ENCODE measurements around the gene CENATAC. TPM values are rescaled to one million over a fixed set of nuclear protein-coding genes. Genes with fewer than 3 reads are reported as not detected.
"Not testable (repeated sequence)": the region's sequence is repeated elsewhere in the genome, so short reads cannot be mapped to it uniquely, and the experiment has no call there.

The CENATAC gene
- total RNA-seq, 1 donor from 2014 or later = 14.1 TPM

DNA sequence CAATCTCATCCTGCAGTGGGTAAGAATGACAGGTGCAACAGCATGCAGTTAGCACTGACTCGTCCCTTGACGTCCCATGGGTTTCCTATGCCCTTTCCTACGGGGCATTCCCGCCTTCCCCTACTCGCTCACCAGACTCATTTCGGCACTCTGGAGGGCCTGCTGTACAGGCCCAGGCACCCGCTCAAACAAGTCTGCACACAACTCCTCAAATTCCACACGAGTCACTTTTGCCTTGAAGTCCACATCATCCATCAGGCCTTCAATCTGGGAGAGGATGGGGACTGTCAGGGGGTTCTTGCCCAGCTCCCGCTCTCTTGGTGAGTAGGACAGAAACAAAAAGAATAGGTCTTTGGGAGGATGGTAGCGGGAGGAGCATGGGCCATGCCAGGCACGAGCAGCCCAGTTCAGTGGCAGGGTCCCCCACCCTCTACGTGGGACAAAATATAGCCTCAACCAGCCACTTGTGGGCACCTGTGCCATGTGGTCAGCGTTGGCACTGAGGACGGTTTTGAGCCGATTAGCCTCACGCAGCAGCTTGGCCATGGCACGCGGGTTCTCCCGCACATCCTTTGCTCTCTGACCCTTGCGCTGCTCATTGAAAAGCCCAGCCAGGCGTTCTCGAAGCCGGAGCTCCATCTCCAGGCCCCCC lies 54.4 kb downstream of the CENATAC start:
- no peak for DNase-seq (ENCODE audit: low read depth)
- H3K4me3 ChIP-seq (ENCODE audit: low read depth, low read length) = no peak overlapping the region
- TF ChIP-seq, protein P1, sequence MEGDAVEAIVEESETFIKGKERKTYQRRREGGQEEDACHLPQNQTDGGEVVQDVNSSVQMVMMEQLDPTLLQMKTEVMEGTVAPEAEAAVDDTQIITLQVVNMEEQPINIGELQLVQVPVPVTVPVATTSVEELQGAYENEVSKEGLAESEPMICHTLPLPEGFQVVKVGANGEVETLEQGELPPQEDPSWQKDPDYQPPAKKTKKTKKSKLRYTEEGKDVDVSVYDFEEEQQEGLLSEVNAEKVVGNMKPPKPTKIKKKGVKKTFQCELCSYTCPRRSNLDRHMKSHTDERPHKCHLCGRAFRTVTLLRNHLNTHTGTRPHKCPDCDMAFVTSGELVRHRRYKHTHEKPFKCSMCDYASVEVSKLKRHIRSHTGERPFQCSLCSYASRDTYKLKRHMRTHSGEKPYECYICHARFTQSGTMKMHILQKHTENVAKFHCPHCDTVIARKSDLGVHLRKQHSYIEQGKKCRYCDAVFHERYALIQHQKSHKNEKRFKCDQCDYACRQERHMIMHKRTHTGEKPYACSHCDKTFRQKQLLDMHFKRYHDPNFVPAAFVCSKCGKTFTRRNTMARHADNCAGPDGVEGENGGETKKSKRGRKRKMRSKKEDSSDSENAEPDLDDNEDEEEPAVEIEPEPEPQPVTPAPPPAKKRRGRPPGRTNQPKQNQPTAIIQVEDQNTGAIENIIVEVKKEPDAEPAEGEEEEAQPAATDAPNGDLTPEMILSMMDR (conservative IDR thresholded peaks at IDR 0.05; ENCODE audit: low read depth, low read length) = no peak

DNA sequence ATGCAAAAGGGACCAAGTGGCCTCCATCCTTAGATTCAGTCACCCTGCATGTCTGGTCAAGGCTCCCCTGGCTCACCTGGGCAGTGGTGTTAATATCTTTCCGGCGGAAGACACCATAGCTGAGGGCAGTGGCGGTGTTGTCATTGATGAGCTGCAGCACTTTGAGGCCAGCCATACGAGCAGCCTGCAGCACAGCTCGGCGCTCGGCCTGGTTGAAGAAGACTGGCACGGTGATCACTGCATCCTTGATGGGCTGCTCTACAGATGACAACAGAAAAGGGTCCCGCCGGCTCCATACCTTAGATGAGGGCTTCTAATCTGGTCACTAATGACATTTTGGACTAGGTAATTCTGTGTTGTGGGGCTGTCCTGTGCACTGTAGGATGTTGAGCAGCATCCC lies 56.5 kb downstream of the CENATAC start:
- no peak for DNase-seq (ENCODE audit: low read depth)
- no peak overlapping the region for H3K4me3 ChIP-seq (ENCODE audit: low read depth, low read length)
- TF ChIP-seq, protein P1 (conservative IDR thresholded peaks at IDR 0.05; ENCODE audit: low read depth, low read length) = no peak

DNA sequence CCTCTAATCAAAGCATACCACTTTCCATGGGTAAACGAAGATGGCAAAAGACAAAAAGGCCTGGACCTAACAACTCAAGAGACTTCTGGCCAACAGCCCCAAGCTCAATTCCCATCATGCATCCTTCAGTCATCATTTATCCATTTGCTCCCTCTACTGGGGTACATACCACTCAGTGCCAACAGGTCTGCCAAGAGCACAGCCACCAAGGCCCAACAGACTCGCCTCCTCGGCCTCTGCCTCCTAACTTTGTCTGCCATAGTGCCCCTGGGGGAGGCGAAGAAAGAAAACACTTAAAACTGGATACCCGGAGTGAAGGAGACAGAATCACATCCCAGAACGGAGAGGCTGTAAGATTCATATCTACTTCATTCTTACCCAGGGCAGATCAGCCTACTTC lies 58.0 kb downstream of the CENATAC start:
- TF ChIP-seq, protein P1 (conservative IDR thresholded peaks at IDR 0.05; ENCODE audit: low read depth, low read length) = peak; percentile 44
- H3K4me3 ChIP-seq (ENCODE audit: low read depth, low read length) = peak overlapping the region; percentile 74
- DNase-seq (ENCODE audit: low read depth) = no peak

DNA sequence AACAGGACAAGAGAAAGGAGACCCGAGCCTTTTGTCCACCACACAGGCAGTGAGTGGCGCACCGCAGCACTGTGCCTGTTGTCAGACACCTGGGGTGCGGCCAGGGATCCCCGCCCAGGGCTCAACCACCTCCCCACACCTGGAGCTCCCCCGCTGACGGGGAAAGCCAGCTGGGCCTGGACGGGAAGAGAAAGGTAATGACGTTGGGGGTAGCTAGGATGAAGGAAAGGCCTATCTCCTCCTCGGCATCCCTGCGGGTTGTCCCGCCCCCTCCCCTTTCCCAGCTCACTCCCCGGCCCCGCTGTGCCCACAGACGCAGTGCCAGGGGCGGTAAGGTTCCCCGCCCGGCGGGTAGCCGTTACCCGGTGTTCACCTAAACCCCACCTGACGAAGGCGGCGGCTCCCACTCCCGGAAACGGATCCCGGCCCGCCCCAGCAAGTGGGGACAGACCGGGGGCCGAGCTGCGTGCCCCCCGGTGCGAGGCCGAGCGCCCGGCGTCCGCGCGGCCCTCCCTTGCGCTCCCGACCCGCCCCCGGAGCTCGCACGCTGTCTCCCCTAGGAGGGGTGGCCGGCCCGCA lies 58.6 kb downstream of the CENATAC start:
- TF ChIP-seq, protein P1 (conservative IDR thresholded peaks at IDR 0.05; ENCODE audit: low read depth, low read length) = no peak
- DNase-seq (ENCODE audit: low read depth) = no peak
- peak overlapping the region; percentile 74 for H3K4me3 ChIP-seq (ENCODE audit: low read depth, low read length)

- DNase-seq (ENCODE audit: low read depth) = peak; percentile 41
- TF ChIP-seq, protein P1 (conservative IDR thresholded peaks at IDR 0.05; ENCODE audit: low read depth, low read length) = peak; percentile 30
Measured at GRCh38 chr11:119057000-119057769, 59.2 kb downstream of the CENATAC start, which contains the start of gene HYOU1. HYOU1 (minus strand) TSS chr11:119057205; CDS start chr11:119056160, 1,045 bp downstream.

DNA sequence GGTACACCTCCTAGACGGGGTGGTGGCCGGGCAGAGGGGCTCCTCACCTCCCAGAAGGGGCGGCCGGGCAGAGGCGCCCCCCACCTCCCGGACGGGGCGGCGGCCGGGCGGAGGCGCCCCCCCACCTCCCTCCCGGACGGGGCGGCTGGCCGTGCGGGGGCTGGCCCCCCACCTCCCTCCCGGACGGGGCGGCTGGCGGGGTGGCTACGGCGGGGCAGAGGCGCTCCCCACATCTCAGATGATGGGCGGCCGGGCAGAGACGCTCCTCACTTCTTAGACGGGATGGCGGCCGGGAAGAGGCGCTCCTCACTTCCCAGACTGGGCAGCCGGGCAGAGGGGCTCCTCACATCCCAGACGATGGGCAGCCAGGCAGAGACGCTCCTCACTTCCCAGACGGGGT lies 61.2 kb downstream of the CENATAC start:
- DNase-seq (ENCODE audit: low read depth); H3K4me3 ChIP-seq (ENCODE audit: low read depth, low read length): not testable (repeated sequence)

More at GRCh38 chr11:119057000-119057769, 59.2 kb downstream of the CENATAC start, which contains the start of gene HYOU1:
- H3K4me3 ChIP-seq (ENCODE audit: low read depth, low read length) = peak within 1 kb of the TSS; percentile 74

DNA sequence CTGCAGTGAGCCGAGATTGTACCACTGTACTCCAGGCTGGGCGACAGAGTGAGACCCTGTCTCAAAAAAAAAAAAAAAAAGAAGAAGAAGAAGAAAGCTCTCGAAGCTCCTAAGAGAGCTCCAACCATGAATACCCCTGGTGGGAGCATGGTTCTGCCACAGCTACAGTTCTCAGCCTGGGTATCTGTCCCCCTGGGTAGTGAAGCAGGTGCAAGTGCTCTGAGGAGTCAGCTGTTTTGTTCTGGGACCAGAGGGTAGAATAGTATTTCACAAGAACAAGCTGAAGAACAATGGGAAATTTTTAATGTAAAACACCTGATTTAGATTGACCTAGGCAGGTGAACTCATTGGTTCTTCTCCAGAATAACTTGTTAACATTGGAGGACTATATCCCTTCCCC lies 63.3 kb downstream of the CENATAC start:
- no peak overlapping the region for H3K4me3 ChIP-seq (ENCODE audit: low read depth, low read length)
- no peak for DNase-seq (ENCODE audit: low read depth)
- TF ChIP-seq, protein P1 (conservative IDR thresholded peaks at IDR 0.05; ENCODE audit: low read depth, low read length) = no peak

Measured in epithelial cell of proximal tubule (primary cell).